Posterior vena cava (tissue), 2 donors: ENCODE results near the gene AXL. TPM values are rescaled to one million over a fixed set of nuclear protein-coding genes. Genes with fewer than 3 reads are reported as not detected.

Experiments
- DNase-seq: peaks from one replicate; pipeline ENCODE4 v3.0.0-alpha.2; 2020; ENCODE audit warnings: low spot score
- intact Hi-C, 2 donors: fragments of 100-400 bp; cut with DNase I; formaldehyde crosslinking; loops; one replicate each; pipeline versions ENCODE4 v1.14.1 to v1.14.2; 2022 to 2023
- total RNA-seq, 2 donors: library from RNA; stranded (reverse); fragmentation: NEBNext Ultra II Directional; extraction: Animal tissue kit (Norgen Biotek cat#: 25700); gene quantifications; one replicate each; pipeline ENCODE4 v1.2.1, GENCODE V29; 2021
- donor health status: DM: yes; HTN: yes; CAD: no.
- donor health status: DM: yes; HTN: yes; CAD: no.

The AXL gene
- total RNA-seq, 2 donors from 2014 or later = 133 to 147 TPM

DNA sequence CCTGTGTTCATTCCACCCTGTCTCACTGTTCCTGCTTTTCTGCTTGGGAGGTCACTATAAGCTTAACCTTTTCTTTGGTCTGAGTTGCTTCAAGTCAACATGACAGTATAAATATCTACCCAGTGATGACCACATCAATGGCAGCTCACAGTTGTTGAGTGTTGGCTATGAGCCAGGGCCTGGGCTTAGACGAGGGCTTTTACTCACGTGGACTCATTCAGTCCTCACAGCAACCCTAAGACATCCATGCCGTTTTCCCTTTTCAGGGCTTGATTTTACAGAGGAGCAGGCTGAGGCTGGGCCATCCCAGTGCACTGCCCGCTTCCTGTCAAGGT lies 80.7 kb downstream of the AXL start:
- intact Hi-C loops = no loop called here
- DNase-seq = peak; percentile 91

DNA sequence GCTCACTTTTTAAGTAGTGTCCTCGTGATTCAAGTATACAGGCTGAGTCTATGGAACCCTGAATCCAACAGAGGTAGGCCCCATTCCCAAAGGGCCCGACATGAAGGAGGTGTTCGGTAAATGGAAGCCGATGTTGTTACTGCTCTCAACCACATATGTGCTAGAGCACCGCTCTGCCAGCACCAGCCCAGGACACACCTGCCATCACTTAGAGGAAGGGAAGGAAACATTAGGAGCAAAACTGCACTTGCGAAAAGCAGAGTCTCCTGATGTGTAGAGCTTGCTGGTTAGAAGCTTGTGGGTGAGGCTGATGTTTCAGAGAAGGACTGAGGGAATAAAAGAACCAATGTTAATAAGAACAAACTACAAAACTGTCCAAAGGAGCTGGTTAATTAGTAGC lies 81.5 kb downstream of the AXL start:
- intact Hi-C loops = no loop called here
- DNase-seq = no peak

DNA sequence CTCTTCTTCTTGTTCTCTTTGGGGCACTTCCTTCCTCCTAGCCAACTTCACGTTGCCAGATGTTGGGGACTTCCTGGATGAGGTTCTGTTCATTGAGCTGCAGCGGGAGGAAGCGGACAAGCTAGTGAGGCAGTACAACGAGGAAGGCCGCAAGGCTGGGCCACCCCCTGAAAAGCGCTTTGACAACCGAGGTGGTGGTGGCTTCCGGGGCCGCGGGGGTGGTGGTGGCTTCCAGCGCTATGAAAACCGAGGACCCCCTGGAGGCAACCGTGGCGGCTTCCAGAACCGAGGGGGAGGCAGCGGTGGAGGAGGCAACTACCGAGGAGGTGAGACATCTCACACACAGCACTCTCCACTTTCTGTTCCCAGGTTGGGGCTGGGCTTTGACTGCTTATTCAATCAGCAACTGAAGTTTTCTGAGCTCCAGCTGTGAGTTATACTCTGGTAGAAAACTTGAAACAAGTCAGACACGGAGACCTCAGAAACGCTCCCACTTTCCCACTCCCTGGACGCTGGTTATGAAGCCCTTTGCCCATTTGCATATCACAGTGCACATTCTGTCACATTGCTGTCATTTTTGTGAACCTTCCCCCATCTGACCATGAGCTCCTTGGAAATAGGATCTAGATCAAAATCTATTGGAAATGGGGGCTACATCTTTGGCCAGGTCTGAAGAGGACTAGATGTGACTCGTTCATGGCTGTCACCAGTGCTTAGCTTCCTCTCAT lies 83.8 kb downstream of the AXL start:
- no peak for DNase-seq
- intact Hi-C loops = no loop called here

DNA sequence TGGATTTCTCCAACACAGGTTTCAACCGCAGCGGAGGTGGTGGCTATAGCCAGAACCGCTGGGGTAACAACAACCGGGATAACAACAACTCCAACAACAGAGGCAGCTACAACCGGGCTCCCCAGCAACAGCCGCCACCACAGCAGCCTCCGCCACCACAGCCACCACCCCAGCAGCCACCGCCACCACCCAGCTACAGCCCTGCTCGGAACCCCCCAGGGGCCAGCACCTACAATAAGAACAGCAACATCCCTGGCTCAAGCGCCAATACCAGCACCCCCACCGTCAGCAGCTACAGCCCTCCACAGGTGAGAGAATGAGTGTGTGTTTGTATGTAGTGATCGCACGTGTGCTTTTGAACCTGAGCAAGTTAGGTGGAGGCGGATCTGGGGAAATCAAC lies 84.9 kb downstream of the AXL start:
- intact Hi-C loops = no loop called here
- DNase-seq = no peak

DNA sequence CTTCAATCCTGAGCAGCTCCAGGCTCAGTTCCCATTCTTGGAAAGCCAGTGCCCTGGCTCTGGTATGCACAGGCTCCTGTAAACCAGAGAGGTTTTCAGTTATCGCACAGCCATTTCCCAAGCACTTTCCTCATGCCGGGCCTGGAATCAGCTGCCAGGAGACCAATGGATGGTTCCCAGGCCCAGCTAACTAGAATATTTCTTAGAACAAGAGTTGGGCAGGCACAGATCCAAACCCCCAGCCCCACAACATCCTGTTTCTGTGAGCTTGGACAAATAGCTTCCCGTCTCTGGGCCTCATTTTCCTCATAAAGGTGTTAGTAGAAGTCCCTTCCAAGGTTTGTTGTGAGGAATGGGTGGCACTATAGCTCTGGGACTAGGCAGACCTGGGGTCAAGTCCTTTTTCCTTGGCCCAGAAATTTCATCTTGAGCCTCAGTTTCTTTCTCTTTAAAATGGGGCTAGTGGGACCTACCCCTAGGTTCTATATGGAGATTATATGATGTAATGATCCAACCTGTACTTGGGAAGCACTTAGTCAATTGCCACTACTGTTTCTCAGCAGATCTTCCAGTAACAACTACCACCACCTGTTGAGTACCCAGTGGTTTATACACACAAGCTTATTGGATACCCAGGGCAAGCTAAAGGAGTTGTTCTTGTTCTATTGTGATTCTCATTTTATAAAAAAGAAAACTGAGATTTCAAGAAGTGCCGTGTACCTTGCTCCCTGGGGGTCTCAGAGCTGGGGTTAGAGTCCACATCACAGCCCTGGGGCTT lies 85.9 kb downstream of the AXL start:
- DNase-seq = no peak
- intact Hi-C loops = loop anchor here in 1 of 2 donors (5.0 kb wide), 1 partner anchor 38 kb away; no protein-coding TSS in a partner anchor

DNA sequence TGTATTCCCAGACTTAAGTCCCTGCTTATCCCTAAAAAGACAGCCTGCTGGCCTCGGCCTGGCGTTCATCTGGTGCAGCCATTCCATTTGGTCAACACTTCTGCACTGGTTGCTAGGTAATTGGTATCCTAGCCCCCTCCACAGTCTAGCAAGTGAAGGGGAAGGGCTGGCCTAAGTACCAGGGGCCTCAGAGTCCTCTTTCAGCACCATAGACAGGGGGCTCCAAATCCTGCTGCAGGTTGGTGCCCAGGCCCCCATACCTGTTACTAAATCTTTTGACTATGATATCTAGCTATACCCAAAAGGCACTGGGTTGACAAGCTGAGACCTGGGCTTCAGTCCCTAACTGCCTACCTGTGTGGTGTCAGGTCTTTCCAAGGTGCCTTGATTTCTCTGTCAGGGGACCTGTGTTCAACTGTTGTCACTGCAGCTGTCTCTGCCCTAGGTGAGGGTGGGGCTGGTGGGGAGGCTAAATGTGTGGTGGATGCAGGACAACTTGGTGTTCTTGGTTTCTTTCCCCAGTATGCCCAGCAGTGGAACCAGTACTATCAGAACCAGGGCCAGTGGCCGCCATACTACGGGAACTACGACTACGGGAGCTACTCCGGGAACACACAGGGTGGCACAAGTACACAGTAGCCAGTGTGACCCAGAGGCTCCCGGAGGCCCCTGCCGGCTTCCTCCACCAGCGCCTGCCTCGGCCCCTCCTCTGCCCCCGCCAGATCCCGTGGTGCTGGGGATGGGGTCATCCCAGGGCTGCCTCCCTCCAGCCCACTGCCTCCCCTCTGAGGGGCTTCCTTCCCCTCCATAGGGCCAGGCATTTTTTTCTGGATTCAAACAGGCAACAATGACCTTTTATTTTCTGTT lies 87.1 kb downstream of the AXL start:
- intact Hi-C loops = loop anchor here in 1 of 2 donors (5.0 kb wide), 1 partner anchor 39 kb away; no protein-coding TSS in a partner anchor
- DNase-seq = peak; percentile 78

DNA sequence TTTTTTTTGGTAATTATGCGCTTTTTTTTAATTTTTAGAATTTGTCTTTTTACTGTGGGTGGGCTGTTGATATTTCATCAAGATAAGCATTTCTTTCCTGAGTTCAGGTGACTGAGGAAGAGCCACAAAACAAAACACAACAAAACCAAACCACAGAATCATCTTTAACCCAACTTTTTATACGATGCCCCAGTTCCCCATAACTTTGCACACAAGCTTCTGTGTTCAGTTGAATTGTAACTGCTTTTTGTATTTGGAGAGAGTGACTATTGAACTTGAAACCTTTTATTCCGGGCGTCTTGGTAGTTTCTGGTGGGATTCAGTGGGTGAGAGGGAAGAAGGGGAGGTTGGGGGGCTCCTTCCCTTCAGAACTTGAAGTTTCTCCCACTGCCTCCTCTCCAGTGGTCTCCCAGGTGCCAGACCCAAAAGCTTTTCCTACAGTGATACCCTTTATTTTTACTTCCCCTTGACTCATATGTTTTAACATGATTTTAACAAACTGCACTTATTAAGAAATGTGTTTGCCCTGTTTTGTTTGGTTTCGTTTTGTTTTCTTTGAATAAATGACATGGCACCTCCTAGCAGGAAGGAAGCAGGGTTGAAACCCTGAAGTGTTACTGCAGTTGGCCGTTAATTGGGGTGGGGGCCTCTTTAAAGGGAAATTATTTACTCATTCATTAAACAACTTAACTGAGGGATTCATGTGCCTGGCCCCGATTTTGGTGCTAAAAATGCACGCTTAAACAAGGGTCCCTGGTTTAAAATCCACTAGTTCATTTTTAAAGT lies 88.3 kb downstream of the AXL start:
- intact Hi-C loops = loop anchor here in 1 of 2 donors (5.0 kb wide), 1 partner anchor 40 kb away; no protein-coding TSS in a partner anchor
- DNase-seq = peak; percentile 36

DNA sequence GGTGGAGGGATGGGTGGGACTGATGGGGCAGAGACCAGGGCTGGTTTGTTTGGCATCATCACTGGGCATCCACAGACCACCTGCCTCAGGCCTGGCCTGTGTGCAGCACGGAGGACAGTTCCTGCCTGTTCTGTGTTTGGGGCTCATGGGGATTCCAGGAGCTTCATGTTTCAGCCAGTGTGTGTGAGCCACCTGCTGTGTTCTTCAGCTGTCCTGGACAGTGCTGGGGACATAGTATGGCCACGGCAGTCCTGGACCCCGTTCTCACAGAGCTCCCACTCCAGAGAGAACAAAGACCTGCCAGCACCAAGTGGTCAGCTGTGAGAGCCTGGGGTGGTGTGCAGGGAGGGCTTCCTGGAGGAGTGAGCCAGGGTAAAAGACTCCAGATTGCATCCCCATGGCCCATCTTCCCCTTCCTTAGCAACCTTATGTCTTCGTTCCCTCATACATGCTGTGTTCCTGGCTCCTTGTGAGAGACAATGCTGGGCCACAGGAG lies 89.0 kb downstream of the AXL start:
- no peak for DNase-seq
- intact Hi-C loops = loop anchor here in 1 of 2 donors (5.0 kb wide), 1 partner anchor 41 kb away; no protein-coding TSS in a partner anchor

DNA sequence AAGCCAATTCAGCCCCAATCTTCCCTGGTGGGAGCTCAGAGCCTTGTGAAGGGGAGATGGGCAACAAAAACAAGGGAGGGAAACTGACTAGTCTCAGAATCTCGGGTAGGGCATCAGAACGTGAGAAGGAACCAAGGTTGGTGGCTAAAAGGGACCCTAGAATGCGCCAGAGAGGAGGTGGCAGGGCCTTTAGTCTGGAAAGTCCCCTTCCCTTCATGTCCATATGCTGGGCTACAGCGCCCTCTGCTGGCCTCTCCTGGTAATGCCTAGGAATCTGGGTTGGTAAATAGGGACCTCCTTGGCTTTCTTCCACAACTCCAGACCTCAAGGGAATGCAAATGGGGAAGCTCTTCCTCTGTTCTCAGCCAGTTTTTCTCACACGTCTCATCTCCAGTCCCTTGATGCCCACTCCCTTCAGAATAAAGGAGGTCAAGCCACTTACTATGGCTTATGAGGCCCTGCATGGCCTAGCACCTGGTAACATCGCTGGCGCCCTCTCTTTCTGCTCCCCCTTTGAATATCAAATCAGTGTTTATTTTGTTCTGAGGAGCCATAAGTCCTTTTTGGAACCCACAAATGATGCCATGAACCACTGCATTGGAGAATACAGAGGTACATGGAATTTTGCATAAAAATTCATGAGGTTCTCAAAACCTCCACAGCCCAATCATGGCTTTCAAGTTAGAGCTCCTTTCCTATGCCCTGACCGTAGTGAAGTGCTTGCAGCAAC lies 89.6 kb downstream of the AXL start:
- intact Hi-C loops = loop anchor here in 1 of 2 donors (5.0 kb wide), 1 partner anchor 41 kb away; no protein-coding TSS in a partner anchor
- peak; percentile 98 for DNase-seq

DNA sequence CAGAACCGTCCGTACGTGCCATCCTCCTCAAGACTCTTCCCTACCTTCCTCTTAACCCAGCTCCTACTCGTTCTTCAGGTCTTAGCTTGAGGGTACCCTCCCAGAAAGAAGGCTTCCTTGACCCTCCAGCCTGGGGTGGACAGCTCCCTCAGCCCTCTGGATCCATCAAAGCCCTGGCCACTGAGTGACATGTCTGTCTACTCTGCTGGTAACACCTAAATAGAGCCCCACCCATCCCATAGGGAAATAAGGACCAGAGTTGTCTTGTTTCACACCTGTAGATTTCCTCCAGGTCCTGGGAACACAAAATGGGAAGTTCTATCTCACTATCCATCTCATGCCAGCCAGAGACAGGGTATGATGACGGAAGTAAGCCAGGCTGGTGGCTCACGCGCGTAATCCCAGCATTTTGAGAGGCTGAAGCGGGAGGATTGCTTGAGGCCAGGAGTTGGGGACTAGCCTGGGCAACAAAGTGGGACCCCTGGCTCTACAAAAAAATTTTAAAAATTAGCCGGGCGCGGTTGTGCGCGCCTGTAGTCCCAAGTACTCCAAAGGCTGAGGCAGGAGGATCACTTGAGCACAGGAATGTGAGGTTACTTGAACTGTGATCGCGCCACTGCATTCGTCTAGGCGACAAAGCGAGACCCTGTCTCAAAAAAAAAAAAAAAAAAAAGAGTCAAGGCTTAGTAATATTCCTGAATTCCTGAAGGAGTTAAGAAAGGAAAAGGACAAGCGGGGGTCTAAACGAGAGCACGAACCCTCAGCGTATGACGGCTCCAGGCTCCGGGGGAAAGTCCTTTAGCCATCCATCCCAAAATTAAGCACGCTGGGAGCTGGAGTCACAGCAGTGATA lies 90.4 kb downstream of the AXL start:
- intact Hi-C loops = loop anchor here (5.0 kb wide), 3 partner anchors 42 to 1772 kb away; partner anchors contain the start of gene TGFB1 (in 1 of the 2)
- DNase-seq = peak; percentile 73

DNA sequence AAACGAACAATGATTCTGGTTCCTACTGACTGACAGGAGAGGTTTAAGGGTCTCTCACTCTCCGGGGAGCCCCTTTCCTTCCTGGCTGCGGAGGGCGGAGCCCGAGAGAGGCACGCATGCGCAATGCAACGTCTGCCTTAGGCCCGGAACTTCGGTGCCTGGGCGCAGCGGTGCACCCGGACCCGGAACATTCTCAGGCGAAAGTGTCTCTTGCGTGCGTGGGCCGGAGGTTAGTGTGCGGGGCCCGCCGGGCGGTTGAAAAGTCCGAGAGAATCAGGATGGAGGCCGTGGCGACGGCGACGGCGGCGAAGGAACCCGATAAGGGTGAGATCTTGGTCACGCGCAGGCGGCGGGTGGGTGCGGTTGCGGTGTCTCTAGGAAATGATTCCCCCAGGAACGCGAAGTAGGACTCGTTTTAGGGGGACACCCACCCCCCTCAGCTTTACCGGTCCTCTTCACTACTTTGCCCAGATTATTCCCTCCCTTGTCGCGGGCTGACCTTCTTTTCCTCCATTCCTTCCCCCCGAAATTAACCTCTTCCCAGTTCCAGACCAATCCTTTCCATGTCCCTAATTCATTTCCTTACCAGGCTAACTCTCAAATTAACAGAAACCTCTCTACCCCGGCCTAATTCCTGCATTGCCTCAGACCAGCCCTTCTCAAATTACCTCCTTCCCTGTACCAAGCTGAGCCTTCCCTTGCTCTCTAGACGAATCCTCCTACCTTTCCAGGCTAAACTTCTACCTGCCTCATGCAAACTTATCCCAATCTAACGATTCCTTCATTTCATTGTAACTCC lies 91.2 kb downstream of the AXL start, which contains the start of gene CCDC97:
CCDC97 (plus strand) TSS at position 140 of the 799 bp plus-strand sequence; CDS start at position 279, 139 bp downstream.
- intact Hi-C loops = loop anchor here (5.0 kb wide), 2 partner anchors 42 to 1773 kb away; partner anchors contain the start of gene TGFB1 (in 1 of the 2)
- peak; percentile 97 for DNase-seq

DNA sequence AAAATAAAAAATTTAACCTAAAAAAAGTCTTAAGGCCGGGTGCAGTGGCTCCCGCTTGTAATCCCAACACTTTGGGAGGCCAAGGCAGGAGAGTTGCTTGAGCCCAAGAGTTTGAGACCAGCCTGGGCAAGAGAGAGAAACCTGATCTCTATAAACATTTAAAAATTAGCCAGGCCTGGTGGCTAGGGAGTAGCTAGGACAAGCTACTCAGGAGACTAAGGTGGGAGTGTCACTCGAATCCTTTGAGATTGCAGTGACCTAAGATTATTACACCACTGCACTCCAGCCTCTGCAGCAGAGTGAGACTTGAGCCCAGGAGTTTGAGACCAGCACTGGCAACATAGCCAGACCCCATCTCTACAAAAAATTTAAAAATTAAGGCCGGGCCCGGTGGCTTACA lies 92.0 kb downstream of the AXL start:
- no peak for DNase-seq
- intact Hi-C loops = loop anchor here (5.0 kb wide), 2 partner anchors 41 to 1774 kb away; partner anchors contain the start of gene TGFB1 (in 1 of the 2)
